Effector memory CD8-positive, alpha-beta T cell (primary cell): Measurements from ENCODE around the gene ZNF319.

Source experiments
- ATAC-seq: fragments of 150-1000 bp; cut with Tn5 transposase; replicated peaks from 2 replicates; pipeline ENCODE4 v1.10.0; 2021; ENCODE audit warnings: mild to moderate bottlenecking, moderate library complexity
- DNase-seq, 3 experiments: peaks; one replicate each; pipeline ENCODE4 v3.0.0; 2021
- H3K27ac Mint-ChIP-seq, 2 donors: one replicate each; pipeline ENCODE4 v1.8.0; 2022; ENCODE audit warnings: mild to moderate bottlenecking in 2 of 2, mixed read lengths in 2 of 2, moderate library complexity in 2 of 2
- H3K27me3 Mint-ChIP-seq, 2 donors: one replicate each; pipeline ENCODE4 v1.8.0; 2022; ENCODE audit warnings: mixed read lengths in 2 of 2
- H3K36me3 Mint-ChIP-seq: one replicate; pipeline ENCODE4 v1.8.0; 2022; ENCODE audit warnings: mild to moderate bottlenecking, moderate library complexity, mixed read lengths; ENCODE audit not compliant: insufficient read depth
- H3K4me1 Mint-ChIP-seq, 2 donors: one replicate each; pipeline ENCODE4 v1.8.0; 2022; ENCODE audit warnings: low read depth in 2 of 2, mixed read lengths in 2 of 2
- H3K4me3 Mint-ChIP-seq, 2 donors: one replicate each; pipeline ENCODE4 v1.8.0; 2022; ENCODE audit warnings: mild to moderate bottlenecking in 2 of 2, mixed read lengths in 2 of 2, moderate library complexity in 2 of 2
- H3K9me3 Mint-ChIP-seq, 2 donors: one replicate each; pipeline ENCODE4 v1.8.0; 2022; ENCODE audit warnings: mixed read lengths in 2 of 2

The ZNF319 gene

GRCh38 chr16:58031016-58031800 is 30.7 kb upstream of the ZNF319 start:
- H3K4me1 Mint-ChIP-seq, result peaks cover 0 to 6% of the 10 kb centered on the region in 2 donors
- peak overlapping the region in 1 of 2 donors; percentile 4 for H3K27ac Mint-ChIP-seq
- no peak for DNase-seq
- peaks cover 3% of the 10 kb centered on the region for H3K36me3 Mint-ChIP-seq
- no peaks in the 10 kb centered on the region for H3K9me3 Mint-ChIP-seq
- H3K27me3 Mint-ChIP-seq, result peaks cover 14 to 20% of the 10 kb centered on the region in 2 donors
- ATAC-seq, result no peak
- H3K4me3 Mint-ChIP-seq, result no peak overlapping the region

- Mint-ChIP-seq H3K27ac (no peak overlapping the region), H3K27me3 (peaks cover 14 to 20% of the 10 kb centered on the region in 2 donors), H3K4me1 (peaks cover 0 to 6% of the 10 kb centered on the region in 2 donors), H3K4me3 (no peak overlapping the region), H3K36me3 (peaks cover 3% of the 10 kb centered on the region), H3K9me3 (no peaks in the 10 kb centered on the region)
- DNase-seq (no peak), ATAC-seq (no peak)
Measured at GRCh38 chr16:58030136-58030840, 29.8 kb upstream of the ZNF319 start.

DNA sequence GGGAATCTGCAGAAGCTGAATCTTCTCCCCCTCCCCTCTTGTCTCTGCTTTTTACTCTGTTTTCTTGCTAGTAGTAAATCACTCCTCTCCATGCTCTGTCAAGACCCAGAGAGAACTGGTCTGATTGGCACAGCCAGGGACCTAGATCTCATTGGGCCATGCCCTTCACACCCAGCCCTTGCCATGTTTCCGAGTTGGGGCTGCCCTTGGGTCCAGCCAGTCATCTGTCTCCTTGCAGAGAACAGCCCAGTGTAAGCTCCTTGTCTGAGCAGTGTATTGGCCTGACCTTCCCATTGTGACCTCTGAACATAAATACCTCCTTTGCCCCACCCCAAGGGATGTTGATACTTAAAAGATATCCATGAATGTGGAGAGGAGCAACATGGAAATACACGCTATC is 28.9 kb upstream of the ZNF319 start:
- peaks cover 3% of the 10 kb centered on the region for H3K36me3 Mint-ChIP-seq
- no peak for ATAC-seq
- DNase-seq, result no peak
- peaks cover 7 to 13% of the 10 kb centered on the region in 2 donors for H3K4me1 Mint-ChIP-seq
- H3K9me3 Mint-ChIP-seq, result no peaks in the 10 kb centered on the region
- H3K27me3 Mint-ChIP-seq, result peaks cover 14 to 26% of the 10 kb centered on the region in 2 donors
- H3K27ac Mint-ChIP-seq, result no peak overlapping the region
- no peak overlapping the region for H3K4me3 Mint-ChIP-seq

- peak overlapping the region in 1 of 2 donors; percentile 94 for H3K4me3 Mint-ChIP-seq
- peaks cover 8 to 13% of the 10 kb centered on the region in 2 donors for H3K4me1 Mint-ChIP-seq
- DNase-seq, result no peak
- peaks cover 3% of the 10 kb centered on the region for H3K36me3 Mint-ChIP-seq
- H3K27me3 Mint-ChIP-seq, result peaks cover 14 to 26% of the 10 kb centered on the region in 2 donors
- H3K27ac Mint-ChIP-seq, result no peak overlapping the region
- ATAC-seq, result no peak
- H3K9me3 Mint-ChIP-seq, result no peaks in the 10 kb centered on the region
Measured at GRCh38 chr16:58028541-58029070, 28.1 kb upstream of the ZNF319 start.

- no peaks in the 10 kb centered on the region for H3K9me3 Mint-ChIP-seq
- DNase-seq (no peak), ATAC-seq (no peak)
- H3K4me1 Mint-ChIP-seq, result peaks cover 8 to 13% of the 10 kb centered on the region in 2 donors
- H3K4me3 Mint-ChIP-seq, result peak overlapping the region; percentile 47 to 94
- peaks cover 14 to 26% of the 10 kb centered on the region in 2 donors for H3K27me3 Mint-ChIP-seq
- H3K36me3 Mint-ChIP-seq, result peaks cover 3% of the 10 kb centered on the region
- H3K27ac Mint-ChIP-seq, result peak overlapping the region in 1 of 2 donors; percentile 32
Measured at GRCh38 chr16:58027916-58028455, 27.5 kb upstream of the ZNF319 start.

- H3K27me3 Mint-ChIP-seq, result peaks cover 14 to 26% of the 10 kb centered on the region in 2 donors
- H3K4me3 Mint-ChIP-seq, result peak overlapping the region; percentile 52 to 94
- ATAC-seq (no peak), DNase-seq (no peak)
- no peak overlapping the region for H3K27ac Mint-ChIP-seq
- peaks cover 3% of the 10 kb centered on the region for H3K36me3 Mint-ChIP-seq
- no peaks in the 10 kb centered on the region for H3K9me3 Mint-ChIP-seq
- peaks cover 8 to 13% of the 10 kb centered on the region in 2 donors for H3K4me1 Mint-ChIP-seq
Measured at GRCh38 chr16:58027161-58027915, 26.9 kb upstream of the ZNF319 start.

DNA sequence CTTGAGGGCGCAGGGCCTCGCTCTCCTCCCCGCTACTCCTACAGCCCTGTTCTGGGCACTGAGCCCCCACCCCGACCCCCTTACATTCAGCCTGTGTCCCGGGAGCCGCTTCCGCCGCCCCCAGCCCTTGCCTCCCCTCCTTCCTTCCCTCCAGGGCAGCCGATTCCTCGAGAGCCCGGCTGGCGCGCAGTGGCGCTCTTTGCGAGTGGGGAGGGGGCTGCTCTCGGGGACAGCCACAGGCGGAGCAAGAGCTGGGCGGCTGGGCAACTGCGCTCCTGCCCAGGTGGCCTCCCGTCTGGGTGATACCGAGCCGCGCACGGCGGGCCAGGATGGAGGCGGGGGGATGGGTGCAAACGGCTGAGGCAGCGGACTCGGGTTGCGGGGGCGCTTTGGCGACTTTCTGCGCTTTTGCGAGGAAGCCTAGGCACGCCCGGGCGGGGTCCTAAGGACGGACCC is 26.3 kb upstream of the ZNF319 start:
- no peak for DNase-seq
- peaks cover 8 to 13% of the 10 kb centered on the region in 2 donors for H3K4me1 Mint-ChIP-seq
- no peaks in the 10 kb centered on the region for H3K9me3 Mint-ChIP-seq
- ATAC-seq, result no peak
- H3K27me3 Mint-ChIP-seq, result peaks cover 14 to 26% of the 10 kb centered on the region in 2 donors
- peaks cover 3% of the 10 kb centered on the region for H3K36me3 Mint-ChIP-seq
- no peak overlapping the region for H3K27ac Mint-ChIP-seq
- peak overlapping the region; percentile 52 to 94 for H3K4me3 Mint-ChIP-seq

DNA sequence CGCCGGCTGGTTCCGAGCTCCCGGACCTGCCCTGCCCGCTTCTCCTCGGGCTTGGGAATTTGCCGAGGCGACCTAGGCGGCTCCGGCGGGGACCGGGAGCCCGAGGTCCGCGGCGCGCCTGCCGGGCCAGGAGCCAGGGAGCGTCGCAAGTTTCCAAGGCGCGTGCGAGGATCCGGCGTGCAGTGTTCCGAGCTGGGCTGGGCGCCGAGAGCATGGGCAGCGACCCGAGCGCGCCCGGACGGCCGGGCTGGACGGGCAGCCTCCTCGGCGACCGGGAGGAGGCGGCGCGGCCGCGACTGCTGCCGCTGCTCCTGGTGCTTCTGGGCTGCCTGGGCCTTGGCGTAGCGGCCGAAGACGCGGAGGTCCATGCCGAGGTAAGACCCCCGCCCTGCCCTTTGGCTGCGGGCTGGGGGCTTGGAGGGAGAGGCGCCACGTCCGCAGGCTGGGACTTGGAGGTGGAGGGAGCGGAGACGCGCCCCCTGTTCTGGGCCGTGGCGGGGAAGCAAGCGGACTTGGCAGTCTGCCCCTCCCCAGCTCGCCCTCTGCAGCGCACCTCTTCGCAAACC is 25.8 kb upstream of the ZNF319 start:
- H3K4me3 Mint-ChIP-seq, result peak overlapping the region; percentile 52 to 94
- DNase-seq (no peak), ATAC-seq (peak; percentile 14)
- H3K36me3 Mint-ChIP-seq, result peaks cover 3% of the 10 kb centered on the region
- no peak overlapping the region for H3K27ac Mint-ChIP-seq
- H3K4me1 Mint-ChIP-seq, result peaks cover 8 to 13% of the 10 kb centered on the region in 2 donors
- H3K27me3 Mint-ChIP-seq, result peaks cover 14 to 26% of the 10 kb centered on the region in 2 donors
- no peaks in the 10 kb centered on the region for H3K9me3 Mint-ChIP-seq

DNA sequence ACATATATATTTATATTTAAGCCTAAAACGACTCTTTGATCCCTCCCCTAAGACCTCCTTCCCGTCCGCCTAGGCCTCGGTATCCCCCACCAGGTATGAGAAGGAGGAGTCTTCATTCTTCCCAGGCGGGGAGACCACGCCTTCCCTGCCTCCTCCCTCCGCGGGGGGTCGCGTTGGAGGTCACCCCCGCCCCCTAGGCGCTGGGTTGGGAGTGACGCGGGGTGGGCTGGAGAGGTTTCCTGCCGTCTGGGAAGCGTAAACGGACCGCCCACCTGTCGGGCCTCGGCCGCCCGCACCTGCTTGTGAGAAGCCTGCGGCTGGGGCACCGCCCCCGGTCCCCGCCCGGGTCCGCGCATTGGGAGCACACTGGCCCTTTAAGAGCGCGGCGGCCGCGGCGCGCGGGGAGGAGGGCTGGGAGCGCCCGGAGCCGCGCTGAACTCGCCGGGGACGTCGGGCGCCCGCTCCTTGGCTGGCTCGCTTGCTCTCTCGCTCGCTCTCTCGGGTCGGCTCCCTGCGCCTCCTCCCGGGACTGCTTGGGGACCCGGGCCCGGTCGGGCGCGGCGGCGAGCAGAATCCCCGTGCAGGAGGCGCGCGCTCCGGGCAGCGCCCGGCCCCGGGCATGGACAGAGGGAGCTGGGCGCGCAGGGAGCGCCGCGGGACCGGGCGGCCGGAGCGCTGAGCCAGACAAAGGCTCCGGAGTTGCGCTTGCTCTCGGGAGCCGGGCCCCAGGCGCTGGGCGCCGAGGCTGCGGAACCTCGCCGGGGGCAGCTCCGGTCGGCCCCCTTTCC is 25.1 kb upstream of the ZNF319 start, which contains the start of gene MMP15:
Gene MMP15, plus strand, starts transcription at position 404 of the 788 bp plus-strand sequence. CDS start 597 bp downstream, outside the sequence.
- peak; percentile 33 to 41 (median 41) for DNase-seq
- peak within 1 kb of the TSS; percentile 87 to 94 for H3K4me3 Mint-ChIP-seq
- peak; percentile 76 for ATAC-seq
- peak within 1 kb of the TSS; percentile 88 to 90 for H3K27ac Mint-ChIP-seq
- H3K4me1 Mint-ChIP-seq, result peaks cover 14% of the 10 kb centered on the region in 2 donors
- no peaks in the 10 kb centered on the region for H3K9me3 Mint-ChIP-seq
- peaks cover 3% of the 10 kb centered on the region for H3K36me3 Mint-ChIP-seq
- H3K27me3 Mint-ChIP-seq, result peaks cover 14 to 26% of the 10 kb centered on the region in 2 donors

DNA sequence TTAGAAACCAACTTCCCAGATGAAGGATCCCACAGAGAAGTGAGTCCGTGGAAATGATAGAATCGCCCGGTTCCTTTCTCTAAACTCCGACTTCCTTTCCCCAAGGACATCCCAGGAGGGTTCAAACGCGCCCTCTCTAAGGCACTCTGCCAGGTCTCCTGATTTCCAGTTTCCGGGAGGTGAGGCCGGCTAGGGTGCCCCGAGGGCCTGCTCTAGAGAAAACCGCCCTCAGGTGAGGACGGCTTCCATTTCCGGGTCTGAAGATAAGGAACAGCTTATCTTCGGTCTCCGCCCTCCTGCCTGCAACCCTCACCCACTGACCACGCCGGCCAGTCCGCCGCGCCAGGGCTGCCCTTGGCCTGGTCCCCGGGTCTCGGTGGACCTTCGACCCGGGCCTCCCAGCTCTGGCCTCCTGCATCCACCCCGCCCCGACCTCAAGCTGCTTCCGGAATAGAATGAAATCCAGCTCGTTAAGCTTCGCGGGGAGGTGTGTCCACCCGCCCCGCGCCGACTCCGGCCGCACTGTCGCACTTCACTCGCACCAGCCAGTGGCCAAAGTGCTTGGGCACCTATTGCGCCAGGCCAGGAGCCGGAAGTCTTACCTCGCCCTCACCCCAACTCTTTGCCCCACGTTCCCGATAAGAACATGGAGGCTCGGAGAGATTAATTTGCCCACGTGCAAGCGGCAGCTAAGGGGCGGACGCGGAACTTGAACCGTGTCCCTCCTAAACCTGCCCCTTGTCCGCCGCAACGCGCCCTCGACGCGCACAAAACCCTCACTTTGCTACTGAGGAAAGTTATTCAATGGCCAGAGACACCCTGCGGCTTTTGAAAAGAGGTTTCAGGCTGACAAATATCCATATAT is 24.2 kb upstream of the ZNF319 start:
- DNase-seq, result peak in 2 of 3 experiments; percentile 10 to 19
- Mint-ChIP-seq H3K27ac (peak overlapping the region; percentile 88 to 90), H3K4me1 (peaks cover 17 to 19% of the 10 kb centered on the region in 2 donors), H3K27me3 (peaks cover 14 to 23% of the 10 kb centered on the region in 2 donors), H3K4me3 (peak overlapping the region; percentile 87 to 94), H3K9me3 (no peaks in the 10 kb centered on the region), H3K36me3 (peaks cover 6% of the 10 kb centered on the region)
- ATAC-seq, result peak; percentile 46
